GM18873 (cell line): ENCODE results near the gene ECT2L.

Experiments used
- ATAC-seq: cut with Tn5 transposase; IDR thresholded peaks from one replicate; pipeline ENCODE4 v1.9.1; 2021; ENCODE audit warnings: mild to moderate bottlenecking, moderate library complexity, moderate number of reproducible peaks; ENCODE audit not compliant: unreplicated experiment, low FRiP score

ECT2L gene

GRCh38 chr6:138805016-138805765 is 9.3 kb downstream of the ECT2L start:
- ATAC-seq = no peak

- no peak for ATAC-seq
Measured at GRCh38 chr6:138806889-138807288, 11.0 kb downstream of the ECT2L start.

- no peak for ATAC-seq
Measured at GRCh38 chr6:138809677-138810076, 13.8 kb downstream of the ECT2L start.

- ATAC-seq = no peak
Measured at GRCh38 chr6:138811866-138812265, 16.0 kb downstream of the ECT2L start.

GRCh38 chr6:138814179-138814834 is 18.4 kb downstream of the ECT2L start:
- no peak for ATAC-seq

- no peak for ATAC-seq
Measured at GRCh38 chr6:138815221-138815620, 19.3 kb downstream of the ECT2L start.

- ATAC-seq = peak; percentile 72
Measured at GRCh38 chr6:138815797-138816528, 20.1 kb downstream of the ECT2L start.

GRCh38 chr6:138817799-138818198 is 21.9 kb downstream of the ECT2L start:
- ATAC-seq = no peak

- peak; percentile 76 for ATAC-seq
Measured at GRCh38 chr6:138818496-138819194, 22.8 kb downstream of the ECT2L start.

- no peak for ATAC-seq
Measured at GRCh38 chr6:138821519-138821918, 25.6 kb downstream of the ECT2L start.

GRCh38 chr6:138824482-138825144 is 28.7 kb downstream of the ECT2L start:
- no peak for ATAC-seq

- no peak for ATAC-seq
Measured at GRCh38 chr6:138830248-138830647, 34.4 kb downstream of the ECT2L start.

- no peak for ATAC-seq
Measured at GRCh38 chr6:138832182-138832581, 36.3 kb downstream of the ECT2L start.

- ATAC-seq = no peak
Measured at GRCh38 chr6:138833816-138834539, 38.1 kb downstream of the ECT2L start.

GRCh38 chr6:138837246-138837645 is 41.4 kb downstream of the ECT2L start:
- no peak for ATAC-seq

GRCh38 chr6:138844192-138844591 is 48.3 kb downstream of the ECT2L start:
- no peak for ATAC-seq

- no peak for ATAC-seq
Measured at GRCh38 chr6:138847884-138848283, 52.0 kb downstream of the ECT2L start.

GRCh38 chr6:138848461-138848860 is 52.6 kb downstream of the ECT2L start:
- no peak for ATAC-seq

- no peak for ATAC-seq
Measured at GRCh38 chr6:138849791-138850190, 53.9 kb downstream of the ECT2L start.

- no peak for ATAC-seq
Measured at GRCh38 chr6:138856654-138857053, 60.8 kb downstream of the ECT2L start.
